Measurements from ENCODE around the gene FITM1.

FITM1 gene

GRCh38 chr14:24165785-24166184, 35.3 kb downstream of the FITM1 start:
- no peak for DNase-seq (ENCODE audit: low spot score)
- in situ Hi-C loops (cut with MboI; ENCODE audit: low sequenced_read_pairs, unreplicated experiment), result no loop called here
- TF ChIP-seq, protein P1, sequence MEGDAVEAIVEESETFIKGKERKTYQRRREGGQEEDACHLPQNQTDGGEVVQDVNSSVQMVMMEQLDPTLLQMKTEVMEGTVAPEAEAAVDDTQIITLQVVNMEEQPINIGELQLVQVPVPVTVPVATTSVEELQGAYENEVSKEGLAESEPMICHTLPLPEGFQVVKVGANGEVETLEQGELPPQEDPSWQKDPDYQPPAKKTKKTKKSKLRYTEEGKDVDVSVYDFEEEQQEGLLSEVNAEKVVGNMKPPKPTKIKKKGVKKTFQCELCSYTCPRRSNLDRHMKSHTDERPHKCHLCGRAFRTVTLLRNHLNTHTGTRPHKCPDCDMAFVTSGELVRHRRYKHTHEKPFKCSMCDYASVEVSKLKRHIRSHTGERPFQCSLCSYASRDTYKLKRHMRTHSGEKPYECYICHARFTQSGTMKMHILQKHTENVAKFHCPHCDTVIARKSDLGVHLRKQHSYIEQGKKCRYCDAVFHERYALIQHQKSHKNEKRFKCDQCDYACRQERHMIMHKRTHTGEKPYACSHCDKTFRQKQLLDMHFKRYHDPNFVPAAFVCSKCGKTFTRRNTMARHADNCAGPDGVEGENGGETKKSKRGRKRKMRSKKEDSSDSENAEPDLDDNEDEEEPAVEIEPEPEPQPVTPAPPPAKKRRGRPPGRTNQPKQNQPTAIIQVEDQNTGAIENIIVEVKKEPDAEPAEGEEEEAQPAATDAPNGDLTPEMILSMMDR (IDR thresholded peaks at IDR 0.05; ENCODE audit: borderline replicate concordance, control extremely low read depth, extremely low read depth, insufficient read depth, missing control alignments), result no peak

DNA sequence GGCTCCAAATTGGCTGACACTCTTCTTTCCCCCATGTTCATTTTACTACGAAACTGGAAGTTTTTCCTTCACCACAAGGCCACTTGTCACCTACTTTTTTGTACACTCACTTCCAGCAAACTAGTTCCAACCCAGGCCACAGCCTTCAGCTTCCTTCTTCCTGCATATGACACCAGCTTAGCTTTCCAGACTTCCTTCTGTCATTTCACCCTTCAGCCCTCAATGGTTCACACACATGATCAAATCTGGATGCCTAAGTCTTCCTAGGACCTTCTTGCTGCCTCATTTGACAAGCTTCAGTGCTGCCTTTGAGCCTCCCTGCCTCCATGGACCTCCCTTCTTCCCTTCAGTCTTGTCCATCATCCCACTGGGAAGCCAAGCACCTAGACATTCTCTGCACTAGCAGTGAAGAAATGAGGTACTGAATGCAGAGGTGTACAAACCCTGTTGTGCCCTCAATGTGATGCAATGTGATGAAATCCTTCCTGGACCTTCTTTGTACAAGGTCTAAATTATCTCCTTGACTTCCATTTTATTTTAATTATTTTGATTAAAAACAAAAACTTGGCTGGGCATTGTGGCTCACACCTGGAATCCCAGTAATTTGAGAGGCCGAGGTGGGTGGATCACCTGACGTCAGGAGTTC, 37.1 kb downstream of the FITM1 start:
- TF ChIP-seq, protein P1 (IDR thresholded peaks at IDR 0.05; ENCODE audit: borderline replicate concordance, control extremely low read depth, extremely low read depth, insufficient read depth, missing control alignments), result no peak
- DNase-seq (ENCODE audit: low spot score), result no peak
- in situ Hi-C loops (cut with MboI; ENCODE audit: low sequenced_read_pairs, unreplicated experiment), result no loop called here

GRCh38 chr14:24171422-24172260, 41.2 kb downstream of the FITM1 start, which contains the start of gene REC8:
Gene REC8, plus strand, starts transcription at chr14:24172080. Its CDS starts 473 bp downstream, at chr14:24172553.
- in situ Hi-C loops (cut with MboI; ENCODE audit: low sequenced_read_pairs, unreplicated experiment), result no loop called here
- peak; percentile 96 for DNase-seq (ENCODE audit: low spot score)
- TF ChIP-seq, protein P1 (IDR thresholded peaks at IDR 0.05; ENCODE audit: borderline replicate concordance, control extremely low read depth, extremely low read depth, insufficient read depth, missing control alignments), result no peak

GRCh38 chr14:24172261-24172860, 41.9 kb downstream of the FITM1 start:
- no peak for DNase-seq (ENCODE audit: low spot score)
- TF ChIP-seq, protein P1 (IDR thresholded peaks at IDR 0.05; ENCODE audit: borderline replicate concordance, control extremely low read depth, extremely low read depth, insufficient read depth, missing control alignments), result no peak
- in situ Hi-C loops (cut with MboI; ENCODE audit: low sequenced_read_pairs, unreplicated experiment), result no loop called here

DNA sequence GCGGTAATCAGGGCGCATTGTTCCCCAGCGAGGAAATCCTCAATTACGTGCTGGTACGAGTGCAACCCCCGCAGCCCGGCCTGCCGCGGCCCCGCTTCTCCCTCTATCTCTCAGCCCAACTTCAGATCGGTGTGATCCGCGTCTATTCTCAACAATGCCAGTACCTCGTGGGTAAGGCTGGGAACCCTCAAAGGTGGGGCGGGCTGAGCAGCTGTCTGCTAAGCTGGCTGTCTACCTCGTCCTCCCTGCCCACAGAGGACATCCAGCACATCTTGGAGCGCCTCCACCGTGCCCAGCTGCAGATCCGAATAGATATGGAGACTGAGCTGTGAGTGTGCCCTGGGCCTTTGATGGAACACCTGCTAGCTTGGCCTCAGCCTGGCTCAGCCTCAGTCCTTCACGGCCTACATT, 42.4 kb downstream of the FITM1 start:
- in situ Hi-C loops (cut with MboI; ENCODE audit: low sequenced_read_pairs, unreplicated experiment), result no loop called here

DNA sequence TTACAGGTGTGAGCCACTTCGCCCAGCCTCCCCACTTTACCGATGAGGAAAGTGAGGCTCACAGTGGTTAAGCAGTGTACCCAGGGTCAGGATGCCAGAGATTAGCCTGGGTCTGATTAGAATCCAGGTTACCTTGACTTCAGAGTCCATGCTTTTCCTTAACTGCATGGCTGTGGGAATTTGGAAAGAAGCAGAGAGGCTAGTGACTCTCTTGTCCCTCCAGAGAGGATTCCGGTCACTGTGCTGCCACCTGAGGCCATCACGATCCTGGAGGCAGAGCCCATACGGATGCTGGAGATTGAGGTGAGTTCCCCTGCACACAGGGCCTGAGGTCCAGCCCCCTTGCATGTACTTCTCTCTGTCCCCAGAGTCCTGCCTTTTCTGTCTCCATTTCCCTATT, 46.1 kb downstream of the FITM1 start:
- in situ Hi-C loops (cut with MboI; ENCODE audit: low sequenced_read_pairs, unreplicated experiment), result no loop called here
- TF ChIP-seq, protein P1 (IDR thresholded peaks at IDR 0.05; ENCODE audit: borderline replicate concordance, control extremely low read depth, extremely low read depth, insufficient read depth, missing control alignments), result no peak
- DNase-seq (ENCODE audit: low spot score), result no peak

More for the DNA sequence above, 42.4 kb downstream of the FITM1 start:
- DNase-seq (ENCODE audit: low spot score), result no peak
- TF ChIP-seq, protein P1 (IDR thresholded peaks at IDR 0.05; ENCODE audit: borderline replicate concordance, control extremely low read depth, extremely low read depth, insufficient read depth, missing control alignments), result no peak
